PFSK-1 (cell line): ENCODE results near the gene MPC1.

ENCODE experiments used
- FOXP2 ChIP-seq: optimal IDR thresholded peaks from 2 replicates; pipeline ENCODE3; 2011; ENCODE audit warnings: borderline replicate concordance, control low read depth, inconsistent platforms; ENCODE audit not compliant: insufficient read depth; ENCODE audit errors: extremely low read length, extremely low read depth
- POLR2AphosphoS5 ChIP-seq: IDR thresholded peaks from 2 replicates; pipeline ENCODE4 v1.6.1; 2012; ENCODE audit warnings: low read depth, mild to moderate bottlenecking, control low read depth, low read length, moderate library complexity
- SIN3A ChIP-seq: IDR thresholded peaks from 2 replicates; pipeline ENCODE4 v1.6.1; 2012; ENCODE audit warnings: mild to moderate bottlenecking, low read length, moderate library complexity, borderline replicate concordance; ENCODE audit not compliant: insufficient read depth
- TAF1 ChIP-seq: IDR thresholded peaks from 2 replicates; pipeline ENCODE4 v1.6.1; 2012; ENCODE audit warnings: low read length, control low read depth, borderline replicate concordance; ENCODE audit not compliant: insufficient read depth
- TF ChIP-seq, protein P1 (sequence below), 2 experiments: IDR thresholded peaks; 2 replicates each; pipeline versions ENCODE4 v1.6.1 to v1.8.0; 2011 to 2012; ENCODE audit warnings: low read depth in 2 of 2, low read length in 2 of 2, control low read depth in 1 of 2, inconsistent platforms in 1 of 2, mild to moderate bottlenecking in 1 of 2, moderate library complexity in 1 of 2; ENCODE audit not compliant: insufficient read depth in 1 of 2

Gene MPC1

DNA sequence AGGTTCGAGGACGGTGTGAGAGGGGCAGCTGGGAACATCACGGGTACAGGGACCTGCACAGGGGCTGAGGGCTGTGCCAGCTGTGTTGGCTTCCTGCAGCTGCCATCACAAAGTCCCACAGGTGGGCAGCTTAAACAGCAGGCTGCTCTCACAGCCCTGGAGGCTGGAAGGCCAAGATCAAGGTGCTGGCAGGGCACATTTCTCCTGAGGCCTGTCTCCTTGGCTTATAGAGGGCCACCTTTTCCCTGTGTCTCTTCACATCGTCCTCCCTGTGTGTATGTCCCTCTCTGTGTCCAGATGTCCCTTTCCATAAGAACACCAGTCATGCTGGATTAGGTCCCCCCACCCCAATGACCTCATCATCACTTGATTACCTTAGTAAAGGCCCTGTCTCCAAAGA is 15.1 kb upstream of the MPC1 start:
- TF ChIP-seq POLR2AphosphoS5 (no peak), SIN3A (no peak), FOXP2 (no peak), TAF1 (no peak)
- TF ChIP-seq, protein P1, sequence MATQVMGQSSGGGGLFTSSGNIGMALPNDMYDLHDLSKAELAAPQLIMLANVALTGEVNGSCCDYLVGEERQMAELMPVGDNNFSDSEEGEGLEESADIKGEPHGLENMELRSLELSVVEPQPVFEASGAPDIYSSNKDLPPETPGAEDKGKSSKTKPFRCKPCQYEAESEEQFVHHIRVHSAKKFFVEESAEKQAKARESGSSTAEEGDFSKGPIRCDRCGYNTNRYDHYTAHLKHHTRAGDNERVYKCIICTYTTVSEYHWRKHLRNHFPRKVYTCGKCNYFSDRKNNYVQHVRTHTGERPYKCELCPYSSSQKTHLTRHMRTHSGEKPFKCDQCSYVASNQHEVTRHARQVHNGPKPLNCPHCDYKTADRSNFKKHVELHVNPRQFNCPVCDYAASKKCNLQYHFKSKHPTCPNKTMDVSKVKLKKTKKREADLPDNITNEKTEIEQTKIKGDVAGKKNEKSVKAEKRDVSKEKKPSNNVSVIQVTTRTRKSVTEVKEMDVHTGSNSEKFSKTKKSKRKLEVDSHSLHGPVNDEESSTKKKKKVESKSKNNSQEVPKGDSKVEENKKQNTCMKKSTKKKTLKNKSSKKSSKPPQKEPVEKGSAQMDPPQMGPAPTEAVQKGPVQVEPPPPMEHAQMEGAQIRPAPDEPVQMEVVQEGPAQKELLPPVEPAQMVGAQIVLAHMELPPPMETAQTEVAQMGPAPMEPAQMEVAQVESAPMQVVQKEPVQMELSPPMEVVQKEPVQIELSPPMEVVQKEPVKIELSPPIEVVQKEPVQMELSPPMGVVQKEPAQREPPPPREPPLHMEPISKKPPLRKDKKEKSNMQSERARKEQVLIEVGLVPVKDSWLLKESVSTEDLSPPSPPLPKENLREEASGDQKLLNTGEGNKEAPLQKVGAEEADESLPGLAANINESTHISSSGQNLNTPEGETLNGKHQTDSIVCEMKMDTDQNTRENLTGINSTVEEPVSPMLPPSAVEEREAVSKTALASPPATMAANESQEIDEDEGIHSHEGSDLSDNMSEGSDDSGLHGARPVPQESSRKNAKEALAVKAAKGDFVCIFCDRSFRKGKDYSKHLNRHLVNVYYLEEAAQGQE (IDR thresholded peaks at IDR 0.05; ENCODE audit: insufficient read depth in 1 of 2, low read depth in 2 of 2, low read length in 2 of 2) = no peak

DNA sequence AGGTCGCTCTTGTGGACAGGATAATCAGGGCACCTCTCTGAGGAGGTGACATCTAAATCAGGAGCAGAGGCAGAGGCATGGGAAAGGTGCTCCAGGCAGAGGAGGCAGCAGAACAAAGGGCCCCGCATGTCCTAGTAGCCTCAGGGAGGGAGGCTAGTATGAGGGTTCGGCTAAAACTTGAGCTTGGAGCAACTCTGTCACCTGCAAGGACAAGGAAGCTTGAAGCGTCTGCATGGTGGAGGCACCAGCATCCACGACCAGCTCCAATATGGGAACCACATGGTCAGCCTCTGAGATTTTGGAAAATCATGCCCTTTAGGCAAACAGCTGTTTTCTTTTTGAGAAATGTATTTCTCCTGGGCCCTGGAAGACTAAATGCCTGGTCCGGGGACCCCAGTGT is 13.0 kb upstream of the MPC1 start:
- TF ChIP-seq SIN3A = no peak
- TF ChIP-seq, protein P1 (IDR thresholded peaks at IDR 0.05; ENCODE audit: insufficient read depth in 1 of 2, low read depth in 2 of 2, low read length in 2 of 2) = no peak
- no peak for TF ChIP-seq POLR2AphosphoS5
- no peak for TF ChIP-seq TAF1
- no peak for TF ChIP-seq FOXP2

DNA sequence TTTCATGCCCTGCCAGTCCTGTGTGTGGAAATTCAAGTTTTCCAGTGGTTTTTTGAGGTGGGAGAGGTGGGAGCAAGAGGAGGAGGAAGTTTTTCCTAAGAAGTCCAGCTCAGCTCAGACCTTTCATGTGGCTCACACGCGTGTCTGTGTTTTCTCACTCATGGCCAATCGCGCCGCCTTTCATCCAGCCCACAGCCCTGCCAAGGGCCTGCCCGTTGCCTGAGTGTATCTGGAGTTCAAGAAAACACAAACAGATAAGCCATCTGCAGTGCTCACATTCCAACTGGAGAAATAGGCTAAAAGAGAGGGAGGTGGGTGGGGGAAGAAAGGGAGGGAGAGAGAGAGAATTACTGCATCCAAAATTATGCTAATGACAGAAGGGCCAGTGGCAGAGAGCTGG is 12.6 kb upstream of the MPC1 start:
- TF ChIP-seq POLR2AphosphoS5 (no peak), FOXP2 (no peak), SIN3A (no peak), TAF1 (no peak)
- TF ChIP-seq, protein P1 (IDR thresholded peaks at IDR 0.05; ENCODE audit: insufficient read depth in 1 of 2, low read depth in 2 of 2, low read length in 2 of 2) = no peak

DNA sequence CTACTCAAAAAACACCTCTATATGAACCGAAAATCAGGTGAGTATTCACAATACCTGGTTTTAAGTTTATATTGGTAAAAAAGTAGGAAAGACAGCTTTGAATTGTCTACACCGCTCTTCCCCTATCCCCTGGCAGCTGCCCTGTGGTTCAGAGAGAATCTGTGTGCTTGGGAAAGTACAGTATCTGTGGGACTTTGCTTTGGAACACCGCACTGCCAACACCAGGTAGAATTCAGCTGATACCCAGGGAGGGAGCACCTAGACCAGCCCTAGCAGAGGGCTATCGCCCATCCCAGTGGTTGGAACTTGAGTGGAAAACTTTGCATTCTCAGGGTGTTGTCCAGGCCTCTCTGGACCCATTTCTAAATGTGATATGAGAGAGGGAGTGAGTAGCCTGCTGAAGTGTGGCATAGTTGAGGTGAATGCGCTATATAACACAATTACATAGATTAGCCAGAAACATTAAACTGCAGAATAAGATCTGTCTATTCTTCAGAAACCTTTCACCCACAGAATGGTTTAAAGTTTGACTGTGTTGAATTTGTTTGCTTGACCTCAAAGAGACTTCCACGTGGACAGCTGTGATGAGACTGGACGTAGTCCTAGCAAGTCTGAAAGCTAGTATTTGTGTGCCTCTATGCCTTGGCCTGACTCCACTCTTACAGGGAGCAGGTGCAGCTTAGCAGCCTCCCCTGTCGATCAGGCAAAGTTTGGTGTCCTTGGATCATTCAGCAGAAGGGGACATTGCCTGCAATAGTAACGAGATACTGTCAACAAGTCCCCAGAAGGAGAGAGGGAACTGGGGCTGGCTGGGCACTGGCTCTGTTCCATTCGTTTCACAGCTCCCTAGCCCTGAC is 11.5 kb upstream of the MPC1 start:
- TF ChIP-seq POLR2AphosphoS5 = no peak
- TF ChIP-seq FOXP2 = no peak

DNA sequence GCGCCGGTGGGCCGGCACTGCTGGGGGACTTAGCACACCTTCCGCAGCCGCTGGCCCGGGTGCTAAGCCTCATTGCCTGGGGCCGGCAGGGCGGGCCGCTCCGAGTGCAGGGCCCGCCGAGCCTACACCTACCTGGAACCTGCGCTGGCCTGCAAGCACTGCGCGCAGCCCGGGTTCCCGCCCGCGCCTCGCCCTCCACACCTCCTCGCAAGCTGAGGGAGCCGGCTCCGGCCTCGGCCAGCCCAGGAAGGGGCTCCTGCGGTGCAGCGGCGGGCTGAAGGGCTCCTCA is 10.7 kb upstream of the MPC1 start:
- TF ChIP-seq, protein P1 (IDR thresholded peaks at IDR 0.05; ENCODE audit: insufficient read depth in 1 of 2, low read depth in 2 of 2, low read length in 2 of 2) = no peak
- TF ChIP-seq TAF1 (no peak), POLR2AphosphoS5 (no peak), FOXP2 (no peak), SIN3A (no peak)
